ENCODE results near the gene ATG10.

ATG10 gene

DNA sequence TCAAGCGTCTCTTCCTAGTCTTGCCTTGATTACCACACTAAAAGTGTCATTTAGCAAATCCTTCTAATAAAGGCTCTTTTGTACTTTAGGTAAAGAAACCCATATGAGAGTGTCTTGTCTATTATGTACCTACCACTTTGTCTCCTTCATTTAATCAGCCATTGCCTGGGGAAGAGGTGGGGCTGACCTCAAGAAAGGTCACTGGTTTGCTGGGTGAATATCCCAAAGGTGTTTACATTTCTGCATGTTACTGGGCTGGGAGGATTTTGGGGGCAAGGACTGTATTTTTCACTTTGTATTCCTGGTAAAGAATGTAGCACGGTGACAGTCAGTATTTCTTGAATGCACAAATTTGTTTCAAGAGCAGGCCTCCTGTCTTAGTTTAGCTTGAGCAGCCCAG, 318.2 kb downstream of the ATG10 start:
- DNase-seq: no peak

DNA sequence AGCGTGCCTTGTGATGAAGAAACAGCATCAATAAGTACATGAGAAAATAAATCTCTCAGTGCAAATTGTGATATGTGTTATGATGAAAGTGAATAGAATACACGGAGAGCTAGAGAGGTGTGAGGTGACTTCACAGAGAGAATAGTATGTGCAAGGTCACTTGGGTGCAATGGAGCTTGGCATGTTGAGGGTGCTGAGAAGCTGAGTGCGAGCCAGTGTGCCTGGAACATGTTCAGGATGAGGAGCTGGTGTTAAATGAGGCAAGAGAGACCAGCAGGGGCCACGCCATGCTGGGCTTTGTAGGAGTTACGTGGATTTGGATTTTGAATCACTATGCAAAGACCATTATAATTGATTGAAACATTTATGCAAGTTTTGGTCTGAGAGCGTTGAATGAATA, 319.1 kb downstream of the ATG10 start:
- DNase-seq: no peak

DNA sequence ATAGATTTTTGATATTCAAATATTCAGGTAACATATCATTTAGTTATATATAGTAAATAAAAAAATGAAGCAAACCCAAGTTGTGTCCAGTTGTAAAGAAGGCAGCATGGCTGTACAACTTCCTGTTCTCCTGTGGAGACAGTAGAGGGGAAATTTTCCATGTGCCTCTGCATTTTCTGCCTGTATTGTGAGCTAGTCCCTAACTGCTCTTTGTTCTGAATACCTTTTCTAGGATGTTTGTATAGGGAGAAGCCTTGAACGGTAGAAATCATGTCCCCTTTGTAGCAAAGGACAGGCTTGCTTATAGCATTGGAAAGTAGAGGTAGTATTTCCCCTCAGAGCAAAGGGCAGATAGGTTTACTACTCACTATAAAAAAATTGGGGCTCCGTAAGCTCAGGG, 319.6 kb downstream of the ATG10 start:
- no peak for DNase-seq

DNA sequence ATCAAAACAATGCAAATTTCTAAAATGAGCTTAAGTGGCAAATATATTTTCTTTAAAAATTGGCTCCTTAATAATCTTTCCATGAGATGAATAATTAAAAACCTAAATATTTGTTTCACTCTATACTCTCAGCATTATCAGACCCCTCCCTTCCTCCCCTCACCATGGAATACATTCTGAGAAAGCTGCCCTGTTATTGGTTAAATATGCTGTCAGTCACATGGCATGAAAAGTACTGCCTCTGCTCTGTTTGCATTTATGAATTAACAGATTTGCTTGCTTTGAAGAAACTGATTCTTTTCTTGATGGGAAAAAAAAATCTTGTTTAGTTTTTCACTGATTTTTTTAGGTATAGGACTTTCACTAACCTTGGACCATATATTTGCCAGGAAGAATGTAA, 323.3 kb downstream of the ATG10 start:
- DNase-seq: no peak

DNA sequence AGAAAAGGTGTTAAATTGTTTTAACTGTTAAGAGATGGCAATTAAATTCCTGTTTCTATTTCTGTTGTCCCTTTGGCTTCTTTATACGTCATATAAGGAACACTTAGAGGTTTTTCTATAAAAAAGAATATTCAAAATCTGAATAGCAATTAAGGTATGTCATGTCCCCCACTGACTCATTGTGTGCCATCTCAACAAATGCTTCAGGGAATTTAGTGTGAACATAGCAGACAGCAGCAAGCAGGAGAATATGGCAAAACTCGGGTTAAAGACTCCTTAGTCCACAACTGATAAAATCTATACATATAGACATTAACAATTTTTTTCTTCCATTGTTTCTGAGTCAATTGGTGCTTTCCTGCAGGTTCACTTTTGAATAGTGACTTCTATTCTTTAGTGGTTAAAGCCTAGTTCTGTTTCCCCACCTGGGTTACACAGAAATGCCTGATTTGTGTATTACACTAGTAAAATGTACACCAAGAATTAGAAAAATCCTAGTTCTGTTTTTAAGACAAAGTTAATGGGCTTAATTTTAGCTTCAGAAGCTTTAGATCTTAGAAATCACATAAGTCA, 324.2 kb downstream of the ATG10 start:
- no peak for DNase-seq

DNA sequence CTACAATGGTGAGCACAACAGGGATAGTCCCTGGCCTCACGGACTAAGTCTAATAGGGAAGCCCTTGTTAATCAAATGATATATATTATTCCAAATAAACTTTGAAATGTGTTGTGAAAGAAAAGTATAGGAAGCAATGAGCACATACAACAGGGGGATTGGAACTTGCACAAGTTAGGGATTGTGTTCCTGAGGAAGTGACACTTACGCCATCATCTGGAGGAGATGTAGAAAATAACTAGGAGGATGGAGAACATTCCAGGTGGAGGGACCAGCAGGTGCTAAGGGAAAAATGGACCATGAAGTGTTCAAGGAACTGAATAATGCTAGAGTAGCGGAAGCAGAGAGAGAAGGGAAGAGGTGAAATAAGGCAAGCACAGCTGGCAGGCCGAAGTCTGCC, 325.1 kb downstream of the ATG10 start:
- no peak for DNase-seq

DNA sequence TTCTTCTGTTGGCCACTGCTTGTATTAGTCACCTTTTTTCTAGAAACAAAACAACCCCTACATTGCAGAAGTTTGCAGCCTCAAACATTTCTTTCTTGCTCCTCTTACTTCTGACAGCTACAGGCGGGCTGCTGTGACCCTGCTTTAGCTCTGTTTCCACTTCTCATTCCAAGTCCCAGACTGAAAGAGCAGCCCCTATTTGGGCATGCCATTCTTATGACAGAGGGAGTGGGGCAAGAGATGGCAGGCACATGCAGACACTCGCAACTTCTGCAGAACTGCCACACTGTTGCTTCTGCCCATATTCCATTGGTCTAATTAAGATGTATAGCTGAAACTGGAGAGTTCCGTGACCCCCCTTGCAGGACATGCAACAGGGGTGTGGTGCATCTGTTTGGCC, 325.9 kb downstream of the ATG10 start:
- DNase-seq: no peak

DNA sequence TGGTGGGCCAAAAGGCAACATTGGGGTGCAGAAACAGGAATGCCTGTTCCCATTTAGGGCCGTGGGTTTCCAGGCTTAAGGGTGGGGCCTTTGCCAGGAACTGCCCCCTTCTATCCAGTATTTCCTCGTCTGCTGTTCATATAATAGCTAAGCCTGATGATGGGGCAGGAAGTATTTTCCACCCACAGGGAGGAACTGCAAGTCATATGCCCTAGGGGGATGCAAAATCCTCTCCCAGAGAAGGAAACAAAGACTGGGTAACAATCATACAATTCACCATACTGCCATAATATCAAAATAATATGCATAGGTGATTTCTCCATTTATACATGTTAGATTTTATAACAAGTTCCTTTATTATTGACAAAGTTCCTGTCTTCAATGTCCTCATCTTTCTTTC, 326.8 kb downstream of the ATG10 start:
- no peak for DNase-seq

DNA sequence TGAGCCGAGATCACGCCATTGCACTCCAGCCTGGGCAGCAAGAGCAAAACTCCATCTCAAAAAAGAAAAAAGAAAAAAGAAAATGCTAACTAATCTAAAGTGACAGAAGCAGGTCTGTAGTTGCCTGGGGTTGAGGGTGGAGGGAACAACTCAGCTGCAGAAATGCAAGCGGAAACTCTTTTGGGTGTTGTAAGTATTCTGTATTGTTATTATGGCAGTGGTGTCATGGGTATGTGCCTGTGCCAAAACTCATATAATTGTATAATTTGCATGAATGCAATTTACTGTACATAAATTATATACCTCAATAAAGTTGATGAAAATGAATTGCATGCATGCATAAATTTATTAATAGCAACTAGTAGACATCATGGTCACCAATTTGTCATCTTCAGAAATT, 329.4 kb downstream of the ATG10 start:
- DNase-seq: no peak

Measured in stimulated activated CD4-positive, alpha-beta T cell treated with anti-CD3 and anti-CD28 coated beads, Interleukin-4, amount 100 ng/mL, for 1 hour (primary cell).